Stomach (tissue), 9 donors: Measurements from ENCODE around the gene LRRFIP1. TPM values are rescaled to one million over a fixed set of nuclear protein-coding genes. Genes with fewer than 3 reads are reported as not detected.

Experiments
- DNase-seq, 2 donors: peaks; one replicate each; pipeline versions ENCODE4 v3.0.0 to v3.0.0-alpha.2; 2013 to 2019
- H3K27ac ChIP-seq, 5 donors: fragments of 200-600 bp in 4 of 5; sonication (generic) in 4 of 5; one replicate each; pipeline ENCODE4 v1.5.1; 2013 to 2019; ENCODE audit warnings: mild to moderate bottlenecking in 1 of 5, moderate library complexity in 1 of 5
- H3K27me3 ChIP-seq, 3 donors: fragments of 200-600 bp; sonication (generic); one replicate each; pipeline ENCODE4 v1.5.1; 2017 to 2019; ENCODE audit warnings: mixed run types in 1 of 3
- H3K36me3 ChIP-seq, 4 donors: fragments of 200-600 bp; sonication (generic); 1 replicate in 3 of 4; 2 replicates in 1 of 4; pipeline ENCODE4 v1.5.1; 2016 to 2019
- H3K4me1 ChIP-seq, 4 donors: fragments of 200-600 bp; sonication (generic); one replicate each; pipeline ENCODE4 v1.5.1; 2016 to 2019
- H3K4me3 ChIP-seq, 4 donors: fragments of 200-600 bp; sonication (generic) in 3 of 4; one replicate each; pipeline ENCODE4 v1.5.1; 2016 to 2019; ENCODE audit warnings: mild to moderate bottlenecking in 1 of 4
- H3K9me3 ChIP-seq, 4 donors: fragments of 200-600 bp; sonication (generic); one replicate each; pipeline ENCODE4 v1.5.1; 2016 to 2019
- EP300 ChIP-seq: sonication (generic); formaldehyde crosslinking; IDR thresholded peaks from one replicate; pipeline ENCODE4 v1.6.1; 2017; ENCODE audit warnings: antibody characterized with exemption
- POLR2A ChIP-seq, 4 donors: fragments of 450-650 bp; IDR thresholded peaks; one replicate each; pipeline ENCODE4 v1.6.1; 2016; ENCODE audit warnings: antibody characterized with exemption in 4 of 4, control low read depth in 2 of 4, mild to moderate bottlenecking in 1 of 4, moderate library complexity in 1 of 4
- POLR2AphosphoS5 ChIP-seq, 3 donors: sonication (generic); formaldehyde crosslinking; IDR thresholded peaks; one replicate each; pipeline ENCODE4 v1.6.1; 2016; ENCODE audit warnings: antibody characterized with exemption in 3 of 3
- WGBS, 5 donors: extraction: QIAGEN DNeasy Blood & Tissue Kit in 3 of 5; methylation state at CpG; one replicate each; pipeline versions ENCODE4 v1.1.5 to v1.1.7; 2013 to 2018; 5-methylcytosine and 5-hydroxymethylcytosine counted together
- intact Hi-C: fragments of 100-400 bp; cut with DNase I; formaldehyde crosslinking; loops from one replicate; pipeline ENCODE4 v1.15.1; 2023; ENCODE audit warnings: low total_unique reads
- polyA plus RNA-seq, 3 donors: library from polyadenylated mRNA; stranded (reverse); fragments of 200-250 nt; gene quantifications; one replicate each; pipeline ENCODE4 v1.2.3, GENCODE V29; 2013
- total RNA-seq, 5 donors: library from RNA; depleted of rRNA; stranded (reverse); fragments of >200 nt; gene quantifications; one replicate each; pipeline versions ENCODE4 v1.1.0 to v1.2.3, GENCODE V29; 2014 to 2016
- TF ChIP-seq, protein P1 (sequence below), 7 experiments: fragments of 450-650 bp in 4 of 7; fragments of 200-600 bp in 3 of 7; sonication (generic) in 3 of 7; IDR thresholded peaks; one replicate each; pipeline ENCODE4 v1.5.1; 2016 to 2019; ENCODE audit warnings: antibody characterized with exemption in 7 of 7, control low read depth in 2 of 7, mild to moderate bottlenecking in 1 of 7
- donor health status: healthy with polysubstance abuse.
- donor health status: Bipolar disorder and iron deficiency.
- donor health status: healthy.

Gene LRRFIP1
- total and polyA plus RNA-seq, 8 donors: 31.6 to 201 (median 130) TPM

DNA sequence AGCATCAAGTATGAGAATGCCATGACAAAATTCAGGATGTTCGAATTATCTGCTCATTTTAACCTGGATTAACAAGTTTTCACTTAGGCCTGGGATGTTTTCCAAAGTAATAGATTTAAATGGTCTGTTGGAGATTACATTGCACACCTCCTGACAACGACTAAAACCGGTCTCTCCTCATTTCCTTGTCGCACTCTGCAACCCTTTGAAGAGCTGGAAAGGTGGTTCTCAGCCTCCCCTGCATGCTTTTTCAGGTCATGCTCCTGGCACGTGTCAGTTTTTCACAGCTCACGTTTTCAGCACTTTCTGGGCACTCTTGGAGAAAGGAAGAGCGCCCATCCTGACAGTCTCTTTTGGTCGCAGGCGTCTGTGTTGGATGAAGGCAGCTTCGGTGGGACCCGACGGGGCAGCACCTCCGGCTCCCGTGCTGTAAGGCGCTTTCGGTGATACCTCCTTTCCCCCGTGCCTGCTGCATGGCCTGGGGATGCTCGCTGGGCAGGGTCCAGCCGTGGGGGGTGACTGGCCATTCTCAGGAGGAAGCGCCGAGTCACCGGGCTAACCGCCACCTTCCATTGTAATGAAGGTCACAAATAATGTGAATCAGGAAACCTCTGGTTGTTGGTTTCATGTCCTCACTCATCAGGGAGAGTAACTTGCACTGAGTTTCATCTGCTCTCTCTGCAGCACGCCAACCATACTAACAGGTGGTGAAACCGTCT is 107.7 kb downstream of the LRRFIP1 start:
- Histone ChIP-seq H3K27ac (peak overlapping the region; percentile 62 to 87 (median 80)), H3K36me3 (peaks cover 0 to 40% (median 10%) of the 10 kb centered on the region in 4 donors), H3K27me3 (no peaks in the 10 kb centered on the region), H3K9me3 (no peaks in the 10 kb centered on the region), H3K4me1 (peaks cover 50 to 97% (median 77%) of the 10 kb centered on the region in 4 donors), H3K4me3 (no peak overlapping the region)
- no peak for TF ChIP-seq POLR2A (IDR thresholded peaks at IDR 0.05)
- no peak for TF ChIP-seq POLR2AphosphoS5 (IDR thresholded peaks at IDR 0.05)
- TF ChIP-seq EP300: no peak
- DNase-seq: peak in 1 of 2 donors; percentile 62
- intact Hi-C loops: no loop called here
- WGBS, 5 donors: 67 to 75% (median 74%) methylated on average over 22 to 25 of the region's 25 CpGs

DNA sequence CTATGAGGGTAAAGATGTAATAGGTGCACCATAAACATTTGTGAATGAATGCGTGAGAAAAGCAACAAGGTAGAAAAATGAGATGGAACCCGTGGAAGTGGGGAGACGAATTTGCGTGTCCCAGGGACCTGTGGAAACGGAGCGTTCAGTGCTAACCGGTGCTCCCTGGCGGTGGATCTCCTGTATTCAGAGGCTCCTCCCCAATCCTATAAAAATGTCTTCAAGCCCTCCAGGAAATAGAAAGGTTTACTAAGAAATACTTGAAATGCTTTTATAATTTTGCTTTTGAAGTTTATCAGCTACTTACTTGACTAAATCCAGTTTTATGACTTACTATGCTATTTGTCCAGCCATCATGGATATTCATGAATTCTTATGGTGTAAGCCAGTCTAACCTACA is 108.4 kb downstream of the LRRFIP1 start:
- peak overlapping the region in 3 of 5 donors; percentile 77 to 87 (median 82) for H3K27ac ChIP-seq
- no peak for TF ChIP-seq POLR2AphosphoS5 (IDR thresholded peaks at IDR 0.05)
- TF ChIP-seq, protein P1, sequence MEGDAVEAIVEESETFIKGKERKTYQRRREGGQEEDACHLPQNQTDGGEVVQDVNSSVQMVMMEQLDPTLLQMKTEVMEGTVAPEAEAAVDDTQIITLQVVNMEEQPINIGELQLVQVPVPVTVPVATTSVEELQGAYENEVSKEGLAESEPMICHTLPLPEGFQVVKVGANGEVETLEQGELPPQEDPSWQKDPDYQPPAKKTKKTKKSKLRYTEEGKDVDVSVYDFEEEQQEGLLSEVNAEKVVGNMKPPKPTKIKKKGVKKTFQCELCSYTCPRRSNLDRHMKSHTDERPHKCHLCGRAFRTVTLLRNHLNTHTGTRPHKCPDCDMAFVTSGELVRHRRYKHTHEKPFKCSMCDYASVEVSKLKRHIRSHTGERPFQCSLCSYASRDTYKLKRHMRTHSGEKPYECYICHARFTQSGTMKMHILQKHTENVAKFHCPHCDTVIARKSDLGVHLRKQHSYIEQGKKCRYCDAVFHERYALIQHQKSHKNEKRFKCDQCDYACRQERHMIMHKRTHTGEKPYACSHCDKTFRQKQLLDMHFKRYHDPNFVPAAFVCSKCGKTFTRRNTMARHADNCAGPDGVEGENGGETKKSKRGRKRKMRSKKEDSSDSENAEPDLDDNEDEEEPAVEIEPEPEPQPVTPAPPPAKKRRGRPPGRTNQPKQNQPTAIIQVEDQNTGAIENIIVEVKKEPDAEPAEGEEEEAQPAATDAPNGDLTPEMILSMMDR (IDR thresholded peaks at IDR 0.05): no peak
- no peak for TF ChIP-seq EP300
- TF ChIP-seq POLR2A (IDR thresholded peaks at IDR 0.05): no peak
- peaks cover 46 to 97% (median 73%) of the 10 kb centered on the region in 4 donors for H3K4me1 ChIP-seq
- no peaks in the 10 kb centered on the region for H3K27me3 ChIP-seq
- intact Hi-C loops: no loop called here
- H3K9me3 ChIP-seq: no peaks in the 10 kb centered on the region
- H3K4me3 ChIP-seq: no peak overlapping the region
- WGBS, 5 donors: 86 to 95% (median 90%) methylated on average over 8 of the region's 8 CpGs
- DNase-seq: no peak
- H3K36me3 ChIP-seq: peaks cover 0 to 45% (median 10%) of the 10 kb centered on the region in 4 donors

DNA sequence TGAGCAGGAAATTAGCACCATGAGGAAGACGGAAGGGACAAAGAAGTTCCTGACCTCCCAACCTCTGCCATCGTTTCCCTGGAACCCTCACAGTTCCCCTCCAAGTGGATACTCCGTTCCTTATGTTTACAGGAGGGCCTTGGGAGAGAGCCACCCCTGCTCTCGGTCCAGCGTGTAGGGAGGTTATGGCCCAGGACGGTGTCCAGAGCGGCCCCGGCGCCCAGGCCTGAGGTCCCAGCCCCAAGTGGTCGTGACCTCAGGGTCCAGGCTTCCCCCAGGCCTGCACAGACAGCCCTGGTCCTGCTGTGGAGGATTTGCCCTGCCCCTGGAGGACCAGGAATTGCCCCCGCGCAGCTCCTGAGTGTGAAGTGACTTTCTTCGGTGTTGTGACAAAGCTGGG is 109.4 kb downstream of the LRRFIP1 start:
- Histone ChIP-seq H3K4me3 (no peak overlapping the region), H3K27ac (peak overlapping the region in 4 of 5 donors; percentile 36 to 87 (median 76)), H3K9me3 (no peaks in the 10 kb centered on the region), H3K36me3 (peaks cover 0 to 47% (median 10%) of the 10 kb centered on the region in 4 donors), H3K27me3 (no peaks in the 10 kb centered on the region), H3K4me1 (peaks cover 40 to 97% (median 68%) of the 10 kb centered on the region in 4 donors)
- DNase-seq: no peak
- 69 to 93% (median 87%) methylated on average over 8 to 13 of the region's 13 CpGs for WGBS, 5 donors
- intact Hi-C loops: no loop called here
- TF ChIP-seq EP300: no peak

DNA sequence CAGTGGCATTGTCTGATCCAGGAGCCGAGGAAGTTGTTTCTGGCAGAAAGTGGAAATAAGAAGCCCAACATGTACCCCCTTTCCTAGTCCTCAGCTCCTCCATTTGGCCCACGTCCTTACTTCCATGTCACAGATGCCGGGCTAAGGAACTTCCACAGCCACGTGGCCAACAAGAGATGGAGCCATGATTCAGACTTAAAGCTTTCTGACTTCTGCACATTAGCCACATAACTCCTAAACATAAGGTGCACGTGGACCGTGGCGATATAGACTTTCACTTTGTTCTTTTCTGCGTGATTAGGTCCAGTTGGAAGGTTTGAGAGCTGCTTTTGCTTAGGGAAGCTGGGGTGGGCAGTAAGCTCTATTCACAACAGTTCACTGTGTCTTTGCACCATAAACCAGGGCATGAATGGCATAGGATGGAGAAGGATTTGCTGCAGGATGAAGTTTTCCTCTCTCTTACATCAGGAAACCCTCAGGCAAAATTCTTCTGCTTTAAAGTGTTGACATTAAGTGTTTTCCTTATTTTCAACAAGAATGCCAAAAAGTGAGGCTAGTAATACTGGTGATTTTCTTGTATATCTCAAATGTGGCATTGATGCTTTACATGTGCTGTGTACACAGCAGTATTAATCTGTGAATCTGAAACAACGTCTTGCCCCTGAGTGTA is 109.9 kb downstream of the LRRFIP1 start:
- Histone ChIP-seq H3K4me3 (no peak overlapping the region), H3K27me3 (no peaks in the 10 kb centered on the region), H3K27ac (peak overlapping the region in 4 of 5 donors; percentile 60 to 87 (median 76)), H3K9me3 (no peaks in the 10 kb centered on the region), H3K4me1 (peaks cover 38 to 97% (median 67%) of the 10 kb centered on the region in 4 donors), H3K36me3 (peaks cover 0 to 47% (median 10%) of the 10 kb centered on the region in 4 donors)
- intact Hi-C loops: no loop called here
- DNase-seq: no peak
- TF ChIP-seq POLR2AphosphoS5 (IDR thresholded peaks at IDR 0.05): no peak
- no peak for TF ChIP-seq POLR2A (IDR thresholded peaks at IDR 0.05)
- TF ChIP-seq EP300: no peak
- TF ChIP-seq, protein P1 (IDR thresholded peaks at IDR 0.05): no peak
- 78 to 85% (median 82%) methylated on average over 9 of the region's 9 CpGs for WGBS, 5 donors

DNA sequence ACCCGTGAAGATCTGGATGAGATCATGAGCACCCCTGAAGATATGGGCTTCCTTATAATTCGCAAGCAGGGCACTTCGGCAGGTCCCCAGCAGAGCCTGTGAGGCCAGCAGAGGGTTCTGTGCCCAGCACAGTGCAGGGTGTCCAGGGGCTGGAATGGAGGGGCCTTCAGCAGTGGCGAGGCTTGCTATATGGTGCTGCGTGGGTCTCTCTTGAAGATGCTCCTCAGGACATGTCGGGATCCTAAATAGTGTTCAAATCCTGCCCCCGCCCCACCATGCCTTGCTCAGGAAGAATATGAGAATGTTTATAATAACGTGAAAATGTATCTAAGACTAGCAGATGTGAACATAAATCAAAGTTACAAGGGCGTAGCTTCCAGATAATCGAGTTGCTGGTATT is 110.9 kb downstream of the LRRFIP1 start:
- no peak for TF ChIP-seq POLR2AphosphoS5 (IDR thresholded peaks at IDR 0.05)
- no peak for TF ChIP-seq POLR2A (IDR thresholded peaks at IDR 0.05)
- TF ChIP-seq EP300: no peak
- TF ChIP-seq, protein P1 (IDR thresholded peaks at IDR 0.05): no peak
- intact Hi-C loops: no loop called here
- H3K27ac ChIP-seq: peak overlapping the region in 4 of 5 donors; percentile 60 to 87 (median 76)
- DNase-seq: no peak
- WGBS, 5 donors: 85 to 89% (median 85%) methylated on average over 10 of the region's 10 CpGs
- no peak overlapping the region for H3K4me3 ChIP-seq
- H3K9me3 ChIP-seq: no peaks in the 10 kb centered on the region
- H3K4me1 ChIP-seq: peaks cover 40 to 97% (median 67%) of the 10 kb centered on the region in 4 donors
- H3K27me3 ChIP-seq: no peaks in the 10 kb centered on the region
- peaks cover 0 to 47% (median 10%) of the 10 kb centered on the region in 4 donors for H3K36me3 ChIP-seq
